Measurements from ENCODE around the gene MRPL24.
"Not testable (repeated sequence)": the region's sequence is repeated elsewhere in the genome, so short reads cannot be mapped to it uniquely, and the experiment has no call there.

Gene MRPL24

DNA sequence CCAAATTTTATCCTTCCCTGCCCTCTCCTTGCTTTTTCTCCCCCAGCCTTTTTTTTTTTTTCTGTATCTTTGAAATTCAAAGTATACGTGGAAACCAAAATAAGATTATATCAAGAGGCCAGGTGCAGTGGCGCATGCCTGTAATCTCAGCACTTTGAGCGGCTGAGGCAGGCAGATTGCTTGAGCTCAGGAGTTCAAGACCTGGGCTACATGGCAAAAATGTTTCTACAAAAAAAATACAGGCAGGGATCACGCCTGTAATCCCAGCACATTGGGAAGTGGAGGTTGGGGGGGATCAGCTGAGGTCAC, 19.9 kb upstream of the MRPL24 start:
- in situ Hi-C loops (cut with HindIII; ENCODE audit: low sequenced_read_pairs): no loop called here

GRCh38 chr1:156760092-156760795, 19.4 kb upstream of the MRPL24 start:
- in situ Hi-C loops (cut with HindIII; ENCODE audit: low sequenced_read_pairs): no loop called here

GRCh38 chr1:156757572-156758253, 16.8 kb upstream of the MRPL24 start:
- in situ Hi-C loops (cut with HindIII; ENCODE audit: low sequenced_read_pairs): not testable (repeated sequence)

DNA sequence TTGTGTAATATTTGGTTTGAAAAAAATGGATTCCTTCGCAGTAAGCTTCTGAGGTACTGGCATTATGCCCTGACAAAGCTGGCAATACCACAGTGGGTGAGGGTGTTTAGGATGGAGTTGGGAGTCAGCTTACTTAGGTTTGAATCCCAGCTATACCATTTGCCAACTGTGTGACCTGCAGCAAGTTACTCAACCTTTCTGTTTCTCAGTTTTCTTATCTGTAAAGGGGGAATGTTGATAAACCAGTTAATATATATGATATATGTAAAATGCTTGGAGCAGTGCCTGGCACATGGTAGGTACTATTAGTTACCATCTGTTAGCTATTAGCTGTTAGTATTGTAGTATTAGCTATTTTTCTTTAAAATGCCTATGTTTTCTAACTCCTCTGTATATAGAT, 15.5 kb upstream of the MRPL24 start:
- in situ Hi-C loops (cut with HindIII; ENCODE audit: low sequenced_read_pairs): no loop called here

DNA sequence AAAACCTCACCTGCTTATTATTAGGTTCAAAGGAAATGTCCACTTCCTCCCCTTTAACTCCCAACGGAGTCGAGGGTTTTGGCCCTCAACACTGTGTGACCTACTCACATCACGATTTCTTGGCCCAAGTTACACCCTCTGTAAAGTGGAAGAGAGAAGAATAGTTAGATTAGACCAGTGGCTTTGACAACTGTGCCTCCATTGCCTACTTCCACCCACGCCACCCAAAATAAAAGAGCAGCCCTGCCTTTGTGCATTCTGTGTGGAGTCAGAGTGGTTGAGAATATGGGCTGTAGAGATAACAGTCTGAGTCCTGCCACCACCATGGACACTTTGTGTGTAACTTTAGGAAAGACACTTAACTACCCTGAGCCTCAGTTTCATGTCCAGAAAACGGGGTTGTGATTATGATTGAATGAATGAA, 14.7 kb upstream of the MRPL24 start:
- in situ Hi-C loops (cut with HindIII; ENCODE audit: low sequenced_read_pairs): no loop called here

- in situ Hi-C loops (cut with HindIII; ENCODE audit: low sequenced_read_pairs): no loop called here
Observed at GRCh38 chr1:156754219-156754618, 13.3 kb upstream of the MRPL24 start.

DNA sequence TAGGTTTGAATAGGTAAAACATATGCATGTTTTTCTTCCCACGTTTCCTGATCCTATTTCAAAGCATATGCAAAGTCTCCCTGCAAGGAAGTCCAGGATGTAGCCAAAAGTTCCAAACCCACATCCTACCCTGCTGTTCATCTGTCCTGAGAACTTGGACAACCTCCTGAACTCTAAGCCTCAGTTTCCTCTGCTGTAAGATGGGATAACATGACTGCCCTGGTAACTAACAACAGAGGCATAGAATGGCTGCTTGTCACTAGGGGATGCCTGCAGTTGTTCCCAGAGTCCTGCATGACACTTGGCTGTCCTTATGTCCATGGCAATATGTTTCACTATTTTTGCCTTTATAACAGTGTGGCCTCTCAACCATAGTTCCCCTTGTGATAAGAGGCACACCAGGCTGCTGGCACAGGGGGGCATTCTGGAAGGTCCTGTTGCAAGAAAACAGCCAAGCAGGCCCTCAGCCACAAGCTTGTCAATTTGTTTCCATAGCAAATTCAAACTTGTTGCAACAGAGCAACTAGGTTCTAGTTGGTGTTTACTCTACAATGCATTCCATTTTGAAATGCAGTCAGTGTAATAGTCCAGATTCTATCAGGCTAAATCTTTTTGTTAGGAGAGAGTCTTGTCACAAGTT, 12.1 kb upstream of the MRPL24 start:
- in situ Hi-C loops (cut with HindIII; ENCODE audit: low sequenced_read_pairs): no loop called here

- in situ Hi-C loops (cut with HindIII; ENCODE audit: low sequenced_read_pairs): no loop called here
Observed at GRCh38 chr1:156751757-156752481, 11.0 kb upstream of the MRPL24 start.

DNA sequence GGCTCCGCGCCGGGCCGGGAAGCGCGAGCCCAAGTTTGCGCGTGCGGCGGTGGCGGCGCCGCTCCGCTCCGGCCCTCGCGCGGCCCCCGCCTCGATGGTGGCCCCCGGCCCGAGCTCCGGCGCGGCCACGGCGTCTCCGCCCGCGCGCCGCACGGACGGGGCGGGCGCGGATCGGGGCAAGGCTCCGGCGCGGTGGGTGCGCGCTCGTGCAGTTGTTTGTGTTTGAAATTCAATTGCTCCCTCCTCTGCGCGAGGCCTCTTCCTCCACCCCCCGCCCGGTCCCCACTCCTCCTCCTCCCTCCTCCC, 10.5 kb upstream of the MRPL24 start, which contains the start of gene HDGF:
TSS of gene HDGF (minus strand) at position 225 of the 306 bp plus-strand sequence. CDS start 246 bp downstream, outside the sequence.
- in situ Hi-C loops (cut with HindIII; ENCODE audit: low sequenced_read_pairs): no loop called here

GRCh38 chr1:156750711-156751450, 10.0 kb upstream of the MRPL24 start:
- in situ Hi-C loops (cut with HindIII; ENCODE audit: low sequenced_read_pairs): no loop called here

DNA sequence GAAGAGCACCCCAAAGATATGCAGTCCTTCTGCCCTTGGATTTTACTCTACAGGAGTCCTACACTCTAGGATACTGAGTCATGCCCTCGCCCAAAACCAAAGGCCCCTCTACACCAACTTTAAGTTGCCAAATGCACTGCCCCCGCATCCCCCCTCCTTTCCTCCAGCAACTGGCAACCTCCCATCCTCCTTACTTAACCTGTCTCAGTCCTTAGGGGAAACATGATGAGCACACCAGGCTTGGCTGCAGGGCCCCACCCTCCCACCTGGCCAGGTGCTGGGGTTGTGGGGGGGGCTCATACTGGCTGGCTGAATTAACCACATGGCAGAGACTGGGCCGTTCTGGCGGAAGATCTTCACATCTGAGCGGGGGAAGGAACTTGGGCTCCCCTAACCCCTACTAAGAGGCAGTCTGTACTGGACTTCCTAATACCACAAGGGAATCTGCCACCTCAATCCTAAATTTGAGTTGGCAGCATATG, 9.3 kb upstream of the MRPL24 start:
- in situ Hi-C loops (cut with HindIII; ENCODE audit: low sequenced_read_pairs): no loop called here

GRCh38 chr1:156749419-156750118, 8.7 kb upstream of the MRPL24 start:
- in situ Hi-C loops (cut with HindIII; ENCODE audit: low sequenced_read_pairs): no loop called here

DNA sequence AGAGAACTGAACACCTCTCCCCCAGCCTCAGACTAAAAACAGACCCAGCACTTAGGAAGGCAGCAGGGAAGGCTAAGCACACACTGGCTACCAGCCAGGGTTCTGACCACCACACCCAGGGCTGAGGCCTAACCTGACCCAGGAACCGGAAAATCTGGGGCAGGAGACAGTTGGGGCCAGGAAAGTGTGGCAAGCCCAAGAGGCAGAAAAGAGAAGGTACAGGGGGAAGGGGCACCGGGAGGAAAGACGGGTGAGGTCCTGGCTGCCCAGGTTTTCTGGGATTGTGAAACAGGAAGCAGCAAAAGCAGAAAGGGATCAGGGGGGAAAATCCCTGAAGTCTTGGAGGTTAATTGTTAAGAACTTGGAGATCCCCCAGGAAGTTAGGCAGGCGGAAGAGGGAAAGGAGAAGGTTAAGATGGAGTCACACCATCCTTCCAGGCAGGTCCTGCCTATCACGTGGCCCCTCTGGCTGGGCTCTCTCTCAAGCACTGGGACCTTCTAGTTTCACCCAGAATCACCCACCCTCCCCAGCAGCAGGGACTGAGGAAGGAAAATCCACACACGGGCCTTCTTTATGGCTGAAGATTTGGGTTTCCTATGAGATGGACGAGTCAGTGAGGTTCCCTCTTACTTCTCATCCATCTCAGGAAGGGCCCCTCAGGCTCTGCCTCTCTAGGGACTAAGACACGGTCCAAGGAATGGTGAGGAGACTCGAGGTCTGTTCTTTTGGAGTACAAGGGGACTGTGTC, 8.0 kb upstream of the MRPL24 start:
- in situ Hi-C loops (cut with HindIII; ENCODE audit: low sequenced_read_pairs): no loop called here

- in situ Hi-C loops (cut with HindIII; ENCODE audit: low sequenced_read_pairs): no loop called here
Observed at GRCh38 chr1:156747742-156748669, 7.1 kb upstream of the MRPL24 start.

- in situ Hi-C loops (cut with HindIII; ENCODE audit: low sequenced_read_pairs): no loop called here
Observed at GRCh38 chr1:156746728-156747631, 6.1 kb upstream of the MRPL24 start.

- in situ Hi-C loops (cut with HindIII; ENCODE audit: low sequenced_read_pairs): no loop called here
Observed at GRCh38 chr1:156746406-156746727, 5.5 kb upstream of the MRPL24 start.

DNA sequence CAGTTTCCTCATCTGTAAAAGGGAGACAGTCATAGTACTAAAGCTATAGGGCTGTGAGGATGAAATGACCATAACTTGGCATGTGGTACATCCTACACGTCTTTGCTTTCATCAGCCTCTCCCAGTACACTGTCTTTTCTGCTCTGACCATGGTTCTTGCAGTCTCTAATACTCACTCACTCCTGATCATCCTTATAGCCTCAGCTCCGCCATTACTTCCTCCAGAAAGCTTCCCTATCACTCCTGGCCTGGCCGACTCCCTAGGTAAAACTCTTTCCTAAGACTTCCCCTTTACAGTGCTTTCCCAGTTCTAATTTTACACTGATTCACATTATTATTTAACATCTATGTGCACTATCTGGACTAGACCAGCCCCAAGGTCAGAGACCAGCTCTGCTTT, 5.0 kb upstream of the MRPL24 start:
- in situ Hi-C loops (cut with HindIII; ENCODE audit: low sequenced_read_pairs): no loop called here
